Liver (tissue), 3 donors: ENCODE data around the gene SLC1A3.

Experiments used
- CTCF ChIP-seq: fragments of 150-350 bp; IDR thresholded peaks from 2 replicates; pipeline ENCODE4 v1.5.1; 2017; ENCODE audit warnings: improper control_type of control experiment, low read depth, low read length; ENCODE audit not compliant: missing input control
- FOXA1 ChIP-seq: IDR thresholded peaks from 2 replicates; pipeline ENCODE4 v1.6.1; 2016; ENCODE audit warnings: antibody characterized with exemption
- GABPA ChIP-seq, 2 donors: IDR thresholded peaks in 1 of 2; conservative IDR thresholded peaks in 1 of 2; 2 replicates each; pipeline ENCODE4 v1.6.1; 2016; ENCODE audit warnings: antibody characterized with exemption in 2 of 2, mild to moderate bottlenecking in 1 of 2, moderate library complexity in 1 of 2
- JUND ChIP-seq, 2 donors: IDR thresholded peaks; 2 replicates each; pipeline ENCODE4 v1.6.1; 2016; ENCODE audit warnings: antibody characterized with exemption in 2 of 2
- RAD21 ChIP-seq, 2 donors: IDR thresholded peaks; 2 replicates each; pipeline ENCODE4 v1.6.1; 2016; ENCODE audit warnings: antibody characterized with exemption in 2 of 2, mild to moderate bottlenecking in 2 of 2
- REST ChIP-seq: IDR thresholded peaks from 2 replicates; pipeline ENCODE4 v1.6.1; 2016; ENCODE audit warnings: antibody characterized with exemption, mild to moderate bottlenecking
- RXRA ChIP-seq, 2 donors: IDR thresholded peaks; 2 replicates each; pipeline ENCODE4 v1.6.1; 2017 to 2018; ENCODE audit warnings: antibody characterized with exemption in 2 of 2, mild to moderate bottlenecking in 1 of 2
- TAF1 ChIP-seq: conservative IDR thresholded peaks from 2 replicates; pipeline ENCODE4 v1.6.1; 2016; ENCODE audit warnings: antibody characterized with exemption, mild to moderate bottlenecking
- ZBTB33 ChIP-seq: IDR thresholded peaks from 2 replicates; pipeline ENCODE4 v1.6.1; 2016; ENCODE audit warnings: antibody characterized with exemption
- donor health status: healthy.
- donor health status: healthy.

GRCh38 chr5:36689225-36689624 is 82.8 kb downstream of the SLC1A3 start:
- TF ChIP-seq CTCF (no peak), TAF1 (no peak), JUND (IDR thresholded peaks at IDR 0.05) (no peak), ZBTB33 (no peak), FOXA1 (no peak), RAD21 (IDR thresholded peaks at IDR 0.05) (no peak), GABPA (IDR thresholded peaks at IDR 0.05 in 1 of 2, conservative IDR thresholded peaks at IDR 0.05 in 1 of 2) (no peak), RXRA (IDR thresholded peaks at IDR 0.05) (no peak), REST (no peak)
